DND-41 (cell line): ENCODE measurements around the gene C7.
"Not testable (repeated sequence)": the region's sequence is repeated elsewhere in the genome, so short reads cannot be mapped to it uniquely, and the experiment has no call there.

Source experiments
- CTCF ChIP-seq: IDR thresholded peaks from 2 replicates; pipeline ENCODE4 v1.5.1; 2012; ENCODE audit warnings: borderline replicate concordance, low read length, moderate library complexity, mild to moderate bottlenecking; ENCODE audit not compliant: poor library complexity, severe bottlenecking; ENCODE audit errors: extremely low read depth
- EZH2 ChIP-seq: IDR thresholded peaks from 3 replicates; pipeline ENCODE4 v1.6.1; 2012; ENCODE audit warnings: borderline replicate concordance, low read depth, mild to moderate bottlenecking, moderate library complexity, low read length, inconsistent platforms; ENCODE audit not compliant: severe bottlenecking

DNA sequence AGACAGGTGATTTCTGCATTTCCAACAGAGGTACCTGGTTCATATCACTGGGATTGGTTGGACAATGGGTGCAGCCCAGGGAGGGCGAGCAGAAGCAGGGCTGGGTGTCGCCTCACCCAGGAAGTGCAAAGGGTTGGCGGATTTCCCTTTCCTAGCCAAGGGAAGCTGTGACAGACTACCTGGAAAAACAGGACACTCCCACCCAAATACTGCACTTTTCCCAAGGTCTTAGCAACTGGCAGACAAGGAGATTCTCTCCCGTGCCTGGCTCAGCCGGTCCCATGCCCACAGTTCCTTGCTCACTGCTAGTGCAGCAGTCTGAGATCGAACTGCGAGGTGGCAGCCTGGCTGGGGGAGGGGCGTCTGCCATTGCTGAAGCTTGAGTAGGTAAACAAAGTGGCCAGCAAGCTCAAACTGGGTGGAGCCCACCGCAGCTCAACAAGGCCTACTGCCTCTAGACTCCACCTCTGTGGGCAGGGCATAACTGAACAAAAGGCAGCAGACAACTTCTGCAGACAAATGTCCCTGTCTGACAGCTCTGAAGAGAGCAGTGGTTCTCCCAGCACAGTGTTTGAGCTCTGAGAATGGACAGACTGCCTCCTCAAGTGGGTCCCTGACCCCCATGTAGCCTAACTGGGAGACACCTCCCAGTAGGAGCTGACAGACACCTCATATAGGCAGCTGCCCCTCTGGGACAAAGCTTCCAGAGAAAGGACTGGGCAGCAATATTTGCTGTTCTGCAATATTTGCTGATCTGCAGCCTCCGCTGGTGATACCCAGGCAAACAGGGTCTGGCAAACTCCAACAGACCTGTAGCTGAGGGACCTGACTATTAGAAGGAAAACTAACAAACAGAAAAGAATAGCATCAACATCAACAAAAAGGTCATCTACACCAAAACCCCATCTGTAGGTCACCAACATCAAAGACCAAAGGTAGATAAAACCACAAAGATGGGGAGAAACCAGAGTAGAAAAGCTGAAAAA, 13.6 kb upstream of the C7 start:
- TF ChIP-seq CTCF, EZH2: not testable (repeated sequence)
